Astrocyte (in vitro differentiated cells and primary cell): Measurements from ENCODE around the gene GPR27.

Experiments
- CTCF ChIP-seq: IDR thresholded peaks from 2 replicates; pipeline ENCODE4 v1.5.1; 2011; ENCODE audit warnings: low read depth, mild to moderate bottlenecking, inconsistent platforms, low read length, moderate library complexity; ENCODE audit not compliant: insufficient read depth
- EZH2 ChIP-seq: IDR thresholded peaks from 2 replicates; pipeline ENCODE4 v1.6.1; 2012; ENCODE audit warnings: mild to moderate bottlenecking, low read length, inconsistent platforms; ENCODE audit not compliant: insufficient read depth

- no peak for TF ChIP-seq CTCF
- no peak for TF ChIP-seq EZH2
Measured at GRCh38 chr3:71725271-71725991, 28.2 kb upstream of the GPR27 start, which contains the start of gene EIF4E3.
